Activated T-cell treated with anti-CD3 and anti-CD28 coated beads for 1 hour (primary cell): ENCODE measurements around the gene GCKR.

Experiments
- DNase-seq: peaks from one replicate; pipeline ENCODE4 v3.0.0-alpha.2; 2020; ENCODE audit warnings: low read depth

Gene GCKR

GRCh38 chr2:27572998-27573429, 76.4 kb downstream of the GCKR start:
- DNase-seq: no peak
